GM18526 (cell line): ENCODE data around the gene GRID1.

Experiments used
- POLR2A ChIP-seq: IDR thresholded peaks from 3 replicates; pipeline ENCODE4 v1.6.1; 2011; ENCODE audit not compliant: insufficient read length; ENCODE audit errors: extremely low read depth

The GRID1 gene

DNA sequence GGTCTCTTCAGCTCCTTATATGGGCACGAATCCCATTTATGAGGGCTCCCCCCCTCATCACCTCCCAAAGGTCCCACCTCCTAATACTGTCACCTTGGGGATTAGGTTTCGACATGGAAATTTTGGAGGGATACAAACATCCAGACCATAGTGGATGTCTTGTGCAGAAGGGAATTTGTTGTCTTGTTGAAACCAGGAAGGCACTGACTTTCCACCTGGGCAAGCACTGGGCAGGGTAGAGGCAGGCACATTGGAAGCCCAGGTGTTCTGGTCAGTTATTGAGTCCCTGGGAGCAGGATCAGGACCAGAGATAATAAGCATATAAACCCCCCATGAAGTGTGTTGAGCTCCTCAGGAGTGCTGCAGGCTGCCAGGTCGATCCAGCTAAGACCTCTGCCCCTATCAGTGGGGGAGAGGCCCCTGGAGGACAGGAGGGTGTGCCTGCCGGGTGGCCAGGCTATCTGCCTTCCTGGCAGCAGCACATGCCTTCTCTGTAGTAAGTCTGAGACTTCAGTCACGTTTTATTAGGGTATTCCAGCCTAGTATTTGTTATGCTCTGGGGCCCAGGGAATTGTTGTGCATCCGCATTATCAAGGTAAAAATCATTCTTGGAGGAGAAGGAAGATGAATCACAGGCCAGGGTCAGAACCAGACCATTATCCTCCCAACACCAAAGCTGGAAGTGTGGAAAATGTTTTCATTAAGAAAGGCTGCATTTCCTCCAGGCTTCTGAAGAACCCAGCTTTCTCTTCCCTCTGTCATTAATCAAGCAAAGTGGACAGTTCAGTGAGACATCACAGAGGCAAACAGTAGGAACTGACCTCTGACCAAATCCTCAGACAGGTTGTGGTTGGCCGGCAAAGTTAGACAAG lies 503.1 kb downstream of the GRID1 start:
- TF ChIP-seq POLR2A: no peak

DNA sequence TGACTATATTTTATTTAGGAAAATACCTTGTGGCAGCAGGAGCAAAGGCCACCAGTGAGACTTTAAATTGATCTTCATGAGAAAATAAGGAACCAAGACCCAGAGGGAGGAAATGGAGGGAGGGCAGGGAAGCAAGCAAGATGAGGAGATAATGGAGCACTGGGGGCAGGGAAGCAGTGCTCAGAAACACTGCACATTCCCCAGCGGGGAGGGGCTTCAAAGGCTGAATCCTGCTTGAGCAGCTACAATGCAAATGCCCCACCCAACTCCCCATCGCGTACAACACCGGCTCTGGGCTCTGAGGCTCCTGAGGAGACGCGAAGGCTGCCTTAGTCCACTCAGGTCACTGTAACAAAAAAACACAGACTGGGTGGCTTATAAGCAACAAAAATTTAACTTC lies 503.8 kb downstream of the GRID1 start:
- TF ChIP-seq POLR2A: no peak

GRCh38 chr10:85861513-85862197 lies 504.9 kb downstream of the GRID1 start:
- TF ChIP-seq POLR2A: no peak

DNA sequence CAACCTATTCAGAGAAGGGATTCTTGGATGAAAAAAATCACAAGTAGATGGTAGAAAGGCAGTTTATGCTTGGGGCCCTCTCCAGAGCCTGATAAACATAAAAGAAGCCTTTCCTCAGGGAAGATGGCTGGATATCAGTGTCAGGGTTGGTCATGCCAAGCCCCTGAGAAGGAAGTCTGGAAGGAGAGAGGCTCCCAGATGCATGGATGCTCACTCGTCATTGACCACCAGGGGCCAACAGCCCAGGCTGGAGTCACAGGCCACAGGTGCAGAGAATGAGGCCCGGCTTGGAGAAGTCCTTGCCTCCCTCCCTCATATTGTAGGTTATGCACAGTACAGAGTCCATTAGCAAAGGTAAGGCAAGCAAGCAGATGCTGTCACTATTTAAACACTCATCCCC lies 506.7 kb downstream of the GRID1 start:
- no peak for TF ChIP-seq POLR2A

DNA sequence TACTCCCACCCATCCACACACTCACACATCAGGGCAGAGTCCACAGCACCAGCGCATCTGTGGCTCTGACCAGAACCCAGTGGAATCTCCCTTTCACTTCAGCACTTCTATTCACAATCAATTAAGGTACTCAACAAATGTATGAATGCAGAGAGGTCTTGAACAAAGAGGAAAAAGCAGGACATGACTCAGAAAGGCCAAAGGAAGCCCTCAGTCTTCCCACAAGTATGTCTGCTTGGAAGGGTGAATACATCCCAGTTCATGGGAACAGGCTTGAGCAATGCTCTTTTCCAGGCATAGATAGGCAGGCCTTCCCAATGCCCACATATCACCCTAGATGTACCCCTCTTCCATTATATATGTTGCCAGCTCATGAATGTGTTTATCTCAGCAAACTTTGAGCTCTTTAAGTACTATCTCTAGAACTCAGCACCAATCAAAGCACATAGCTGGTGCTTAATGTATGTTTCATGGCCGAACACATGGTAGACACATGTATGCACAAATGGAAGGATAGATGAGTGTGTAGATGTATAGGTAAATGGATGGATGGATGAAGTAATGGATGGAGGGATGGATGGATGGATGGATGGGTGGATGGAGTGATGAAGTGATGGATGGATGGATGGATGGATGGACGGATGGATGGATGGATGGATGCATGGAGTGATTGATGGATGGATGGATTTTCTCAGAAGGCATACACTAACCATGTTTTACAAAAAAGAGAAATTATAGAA lies 507.6 kb downstream of the GRID1 start:
- TF ChIP-seq POLR2A: no peak

- TF ChIP-seq POLR2A: no peak
Observed at GRCh38 chr10:85857791-85858190, 508.8 kb downstream of the GRID1 start.

DNA sequence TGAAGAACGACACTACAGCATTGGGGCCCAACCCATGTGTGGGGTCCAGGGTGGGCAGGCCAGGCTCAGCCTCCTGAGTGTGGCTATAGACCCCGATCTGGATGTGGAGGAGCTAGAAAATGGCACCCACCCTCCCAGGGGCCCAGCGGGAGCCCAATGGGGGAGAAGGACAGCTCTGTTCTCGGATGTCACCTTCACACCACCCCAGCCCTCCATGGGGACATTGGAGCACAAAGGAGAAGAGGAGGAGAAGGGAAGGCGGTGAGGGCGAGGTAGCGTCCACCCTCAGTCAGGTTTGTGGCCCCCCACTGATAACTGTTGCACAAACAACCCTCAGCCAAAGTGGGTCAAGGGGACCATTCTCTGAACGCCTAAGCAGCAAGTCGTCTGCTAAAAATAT lies 509.3 kb downstream of the GRID1 start:
- TF ChIP-seq POLR2A: no peak

DNA sequence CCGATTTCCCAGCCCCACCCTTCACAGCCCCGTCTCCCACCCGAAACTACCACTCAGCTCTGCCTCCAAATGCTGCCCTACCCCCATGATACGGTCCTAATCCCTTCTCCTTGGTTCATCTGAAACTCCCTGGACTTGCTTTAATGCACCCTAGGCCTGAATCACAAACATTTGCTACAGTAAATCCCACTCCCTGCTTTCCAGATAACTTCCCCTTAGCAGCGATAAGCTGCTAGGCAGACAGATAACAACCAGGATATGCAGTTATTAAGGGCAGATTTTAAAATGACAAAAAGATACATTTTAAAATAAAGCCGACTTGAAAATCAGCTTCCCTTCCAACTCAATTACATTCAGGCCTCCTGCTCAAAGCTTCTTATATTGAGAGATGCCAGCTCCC lies 514.7 kb downstream of the GRID1 start:
- TF ChIP-seq POLR2A: no peak

GRCh38 chr10:85851325-85851724 lies 515.3 kb downstream of the GRID1 start:
- TF ChIP-seq POLR2A: no peak

DNA sequence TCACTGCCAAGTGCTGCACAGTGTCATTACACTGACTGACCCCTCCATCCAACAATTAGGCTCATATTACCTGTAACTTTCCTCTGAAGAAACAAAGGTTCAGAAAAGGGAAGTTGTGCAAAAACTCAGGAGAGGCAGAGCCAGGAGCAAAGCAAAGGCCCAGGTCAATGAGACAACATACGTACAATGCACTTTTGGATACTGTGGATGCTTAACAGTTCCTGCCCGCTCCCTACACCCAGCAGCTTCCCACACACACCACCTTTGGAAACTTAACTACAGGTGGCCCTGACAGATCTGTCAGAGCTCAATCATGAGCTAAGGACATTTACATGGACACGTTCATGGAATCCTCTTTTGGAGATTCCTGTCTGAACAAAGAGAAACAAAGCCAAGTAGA lies 515.9 kb downstream of the GRID1 start:
- no peak for TF ChIP-seq POLR2A

DNA sequence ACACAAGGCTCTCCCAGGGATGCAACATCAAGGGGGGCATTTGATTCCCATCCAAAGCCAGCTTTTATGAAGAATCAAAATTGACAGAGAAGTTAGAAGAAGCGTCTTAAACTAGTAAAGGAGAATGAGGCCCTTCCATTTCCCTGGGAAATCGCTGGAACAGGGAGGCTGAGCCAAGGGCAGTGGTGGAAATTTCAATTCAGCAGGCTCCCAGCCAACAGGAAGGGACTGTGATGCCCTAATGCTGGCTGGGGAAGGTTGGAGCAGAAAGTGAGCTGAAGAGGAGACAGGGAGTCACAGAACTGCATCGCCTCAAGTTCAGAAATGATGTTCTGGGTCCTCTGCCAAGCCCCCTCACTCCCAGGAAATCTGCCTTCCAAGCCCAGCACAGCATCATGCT lies 517.3 kb downstream of the GRID1 start:
- no peak for TF ChIP-seq POLR2A

GRCh38 chr10:85848756-85849155 lies 517.8 kb downstream of the GRID1 start:
- TF ChIP-seq POLR2A: no peak

DNA sequence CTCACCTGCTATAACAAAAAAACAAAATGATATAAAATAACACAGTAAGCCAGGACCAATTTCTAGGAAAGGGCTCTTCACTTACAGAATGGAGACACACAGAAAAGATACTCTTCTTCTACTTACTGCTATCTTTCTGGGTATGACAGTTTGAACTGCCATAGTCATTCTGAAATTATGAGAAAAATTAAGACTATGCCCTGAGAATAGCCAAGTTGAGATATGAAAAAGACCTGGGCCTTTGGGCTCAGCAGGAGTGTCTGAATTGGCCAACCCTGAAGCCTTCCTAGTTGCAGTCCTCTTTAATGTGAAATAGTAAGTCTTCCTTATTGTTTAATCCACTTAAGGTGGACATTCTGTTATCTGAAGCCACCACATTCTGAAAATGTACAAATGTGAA lies 519.5 kb downstream of the GRID1 start:
- no peak for TF ChIP-seq POLR2A

DNA sequence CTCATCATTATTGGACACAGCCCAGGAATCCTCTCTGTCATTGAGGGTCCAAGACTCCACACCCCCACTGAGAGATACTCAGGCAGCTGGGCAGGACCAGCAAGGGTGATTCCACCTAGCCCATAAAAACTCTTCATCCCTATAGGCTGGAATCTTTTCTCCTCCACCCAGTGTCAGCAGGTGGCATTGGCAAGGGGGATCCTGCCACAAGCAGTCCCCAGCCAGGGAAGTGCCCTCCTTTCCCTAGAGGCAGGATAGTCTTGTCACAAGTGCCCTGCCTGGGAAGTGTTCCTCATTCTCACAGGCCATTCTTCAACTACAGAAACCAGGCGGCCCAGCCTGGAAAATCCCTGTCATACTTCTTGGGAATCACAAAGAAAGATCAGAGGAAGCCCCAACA lies 533.6 kb downstream of the GRID1 start:
- TF ChIP-seq POLR2A: no peak

DNA sequence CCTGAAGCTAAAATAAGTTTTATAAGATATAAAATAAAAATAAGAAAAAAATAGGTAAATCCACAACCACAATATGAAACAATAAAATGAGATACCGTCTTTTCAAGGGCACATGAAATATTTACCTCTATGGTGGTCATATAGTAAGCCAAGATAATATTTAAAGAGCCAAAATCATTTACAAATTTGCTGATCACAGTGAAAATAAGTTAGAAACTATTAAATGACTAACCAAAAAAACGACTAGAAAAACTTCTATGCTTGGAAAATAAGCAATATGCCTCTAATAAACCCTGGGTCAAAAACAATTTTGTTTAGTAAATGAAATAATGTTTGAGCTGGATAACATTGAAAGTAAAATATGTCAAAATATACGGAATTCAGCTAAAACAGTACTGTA lies 535.2 kb downstream of the GRID1 start:
- no peak for TF ChIP-seq POLR2A

GRCh38 chr10:85826377-85826776 lies 540.2 kb downstream of the GRID1 start:
- no peak for TF ChIP-seq POLR2A
